ENCODE results near the gene WDR55. TPM values are rescaled to one million over a fixed set of nuclear protein-coding genes. Genes with fewer than 3 reads are reported as not detected.

Gene WDR55
- total and polyA plus RNA-seq, 2 of the 4 experiments (the other 2 are of a cell fraction): 19.0 to 20.4 TPM

- TF ChIP-seq CEBPB (IDR thresholded peaks at IDR 0.05; ENCODE audit: low read depth, low read length) (peak; percentile 70), RFX5 (IDR thresholded peaks at IDR 0.05; ENCODE audit: low read depth, low read length) (no peak), RCOR1 (IDR thresholded peaks at IDR 0.05; ENCODE audit: insufficient replicate concordance, low read length) (no peak)
Observed at GRCh38 chr5:140639148-140639981, 25.3 kb upstream of the WDR55 start, which contains the start of gene TMCO6 (continued).

GRCh38 chr5:140641716-140642115, 23.0 kb upstream of the WDR55 start:
- no peak overlapping the region for H3K4ac ChIP-seq (ENCODE audit: low read depth, low read length)
- H2AK9ac ChIP-seq (replicated peaks; ENCODE audit: low read depth, low read length, poor library complexity): no peak overlapping the region
- H2BK20ac ChIP-seq (ENCODE audit: low read depth, low read length): no peak overlapping the region
- intact Hi-C loops (cut with micrococcal nuclease) (no loop called here), in situ Hi-C loops (cut with MboI; ENCODE audit: low sequenced_read_pairs) (no loop called here), dilution Hi-C loops (cut with HindIII; ENCODE audit: low sequenced_read_pairs, unreplicated experiment) (no loop called here)
- no peak overlapping the region for H3K14ac ChIP-seq (replicated peaks; ENCODE audit: low read depth, low read length)
- H3K4me1 ChIP-seq (ENCODE audit: control insufficient read depth, insufficient read depth, low read length): peaks cover 4% of the 10 kb centered on the region
- no peak overlapping the region for H3K27ac ChIP-seq (ENCODE audit: insufficient read depth, low read length)
- CTCF ChIA-PET: no interaction called here
- no peak overlapping the region for H3K56ac ChIP-seq (ENCODE audit: extremely low read depth, insufficient read depth, low read length)
- H3K79me1 ChIP-seq (ENCODE audit: low read depth in 1 of 2, low read length in 2 of 2): peaks cover 16 to 36% of the 10 kb centered on the region in 2 experiments
- ATAC-seq (ENCODE audit: low read depth): no peak
- no peak overlapping the region for H2BK120ac ChIP-seq (ENCODE audit: low read depth, low read length)
- no peak overlapping the region for H2BK15ac ChIP-seq (ENCODE audit: low read depth, low read length)
- H2AK5ac ChIP-seq (ENCODE audit: low read depth, low read length): no peak overlapping the region
- H3K4me3 ChIP-seq (ENCODE audit: insufficient read depth, low read depth, low read length): no peak overlapping the region
- H3K9me3 ChIP-seq (ENCODE audit: control insufficient read depth, insufficient read depth, low read length): no peaks in the 10 kb centered on the region
- H3K9me1 ChIP-seq (ENCODE audit: insufficient read depth, low read length): peaks cover 7% of the 10 kb centered on the region
- DNase-seq: no peak
- no peak overlapping the region for H4K91ac ChIP-seq (ENCODE audit: insufficient read depth, low read depth, low read length)
- WGBS, 2 experiments (ENCODE audit: extremely low coverage in 2 of 2, insufficient read length in 1 of 2): 89% methylated on average over 5 of the region's 8 CpGs; no CpG with 5 or more reads in 1 of the 2 experiments
- BruUV-seq (replicated peaks): no TSS peak
- no peak overlapping the region for H4K5ac ChIP-seq (ENCODE audit: low read depth, low read length)
- TF ChIP-seq RAD21 (IDR thresholded peaks at IDR 0.05; ENCODE audit: low read length): no peak
- no peak for TF ChIP-seq RFX5 (IDR thresholded peaks at IDR 0.05; ENCODE audit: low read depth, low read length)
- no peak for TF ChIP-seq BHLHE40 (IDR thresholded peaks at IDR 0.05; ENCODE audit: low read depth, low read length)
- TF ChIP-seq ELK1 (IDR thresholded peaks at IDR 0.05; ENCODE audit: borderline replicate concordance, low read depth, low read length): no peak
- no peak for TF ChIP-seq RCOR1 (IDR thresholded peaks at IDR 0.05; ENCODE audit: insufficient replicate concordance, low read length)
- TF ChIP-seq USF2 (IDR thresholded peaks at IDR 0.05; ENCODE audit: low read depth, low read length): no peak
- TF ChIP-seq MAZ (IDR thresholded peaks at IDR 0.05; ENCODE audit: borderline replicate concordance, low read depth, low read length): no peak
- TF ChIP-seq NFE2L2 (IDR thresholded peaks at IDR 0.05; ENCODE audit: low read depth, low read length): no peak
- TF ChIP-seq CTCF (conservative IDR thresholded peaks at IDR 0.05; ENCODE audit: low read depth, low read length): no peak
- POLR2A ChIA-PET (ENCODE audit: unreplicated experiment): no interaction called here
- peaks cover 24% of the 10 kb centered on the region for H3K36me3 ChIP-seq (ENCODE audit: control insufficient read depth, insufficient read depth, low read length)
- no peak overlapping the region for H2BK5ac ChIP-seq (ENCODE audit: low read depth, low read length, poor library complexity, severe bottlenecking)
- no peak overlapping the region for H3K4me2 ChIP-seq (ENCODE audit: low read depth, low read length)
- H4K20me1 ChIP-seq (ENCODE audit: insufficient read depth, low read length): no peaks in the 10 kb centered on the region
- H2AFZ ChIP-seq (replicated peaks; ENCODE audit: low read length, poor library complexity): no peak overlapping the region
- H3K18ac ChIP-seq (ENCODE audit: low read depth, low read length): no peak overlapping the region
- no peak overlapping the region for H3K23ac ChIP-seq (ENCODE audit: low read depth, low read length)
- H3K27me3 ChIP-seq (ENCODE audit: control insufficient read depth, insufficient read depth, low read length): no peaks in the 10 kb centered on the region
- H3K9ac ChIP-seq (ENCODE audit: low read depth, low read length): no peak overlapping the region
- H4K8ac ChIP-seq (ENCODE audit: low read depth in 2 of 2, low read length in 2 of 2): no peak overlapping the region
